Neural cell (in vitro differentiated cells): Measurements from ENCODE around the gene ECI1. TPM values are rescaled to one million over a fixed set of nuclear protein-coding genes. Genes with fewer than 3 reads are reported as not detected.

Experiments used
- H2AFZ ChIP-seq: fragments of 200-600, 300-800 bp; sonication (generic), shearing (Covaris generic); 2 replicates; pipeline ENCODE4 v1.6.0; 2014; ENCODE audit warnings: low read depth, mild to moderate bottlenecking, antibody characterized with exemption, low read length, moderate library complexity
- H3F3A ChIP-seq: fragments of 200-600 bp; shearing (Covaris generic); 2 replicates; pipeline ENCODE4 v1.6.1; 2016; ENCODE audit warnings: mild to moderate bottlenecking, moderate library complexity, mixed read lengths, antibody characterized with exemption, low read length; ENCODE audit not compliant: insufficient read depth, poor library complexity, severe bottlenecking
- H3K27ac ChIP-seq: fragments of 200-600, 300-800 bp; sonication (generic), shearing (Covaris generic); 2 replicates; pipeline ENCODE4 v1.5.1; 2014; ENCODE audit warnings: mild to moderate bottlenecking, low read length, moderate library complexity
- H3K27me3 ChIP-seq: fragments of 300-800, 200-600 bp; sonication (generic), shearing (Covaris generic); 2 replicates; pipeline ENCODE4 v1.6.0; 2014; ENCODE audit warnings: mild to moderate bottlenecking, low read depth, low read length, moderate library complexity; ENCODE audit not compliant: insufficient read depth
- H3K36me3 ChIP-seq: fragments of 300-800, 200-600 bp; sonication (generic), shearing (Covaris generic); 2 replicates; pipeline ENCODE4 v1.5.1; 2014; ENCODE audit warnings: mild to moderate bottlenecking, antibody characterized with exemption, low read length, moderate library complexity; ENCODE audit not compliant: insufficient read depth
- H3K4me2 ChIP-seq: fragments of 300-800, 200-600 bp; sonication (generic), shearing (Covaris generic); 2 replicates; pipeline ENCODE4 v1.6.0; 2014; ENCODE audit warnings: mild to moderate bottlenecking, low read length
- H3K4me3 ChIP-seq: fragments of 300-800, 200-600 bp; sonication (generic), shearing (Covaris generic); 2 replicates; pipeline ENCODE4 v1.5.1; 2014; ENCODE audit warnings: mild to moderate bottlenecking, low read length, moderate library complexity
- H3K79me2 ChIP-seq: fragments of 200-600 bp; shearing (Covaris generic); replicated peaks from 2 replicates; pipeline ENCODE4 v1.6.0; 2014; ENCODE audit warnings: mild to moderate bottlenecking, low read length, moderate library complexity; ENCODE audit not compliant: insufficient read depth
- H3K9ac ChIP-seq: fragments of 300-800, 200-600 bp; sonication (generic), shearing (Covaris generic); 2 replicates; pipeline ENCODE4 v1.6.1; 2016; ENCODE audit warnings: mild to moderate bottlenecking, low read length, mixed read lengths
- H3K9me2 ChIP-seq: fragments of 200-600 bp; shearing (Covaris generic); 2 replicates; pipeline ENCODE4 v1.6.1; 2016; ENCODE audit warnings: mild to moderate bottlenecking, low read length, mixed read lengths; ENCODE audit not compliant: insufficient read depth
- H3K9me3 ChIP-seq: fragments of 200-600, 300-800 bp; sonication (generic), shearing (Covaris generic); 2 replicates; pipeline ENCODE4 v1.6.1; 2016; ENCODE audit warnings: mild to moderate bottlenecking, mixed run types, low read length, moderate library complexity, mixed read lengths
- H4K20me1 ChIP-seq: fragments of 200-600 bp; shearing (Covaris generic); 2 replicates; pipeline ENCODE4 v1.6.1; 2016; ENCODE audit warnings: mild to moderate bottlenecking, mixed run types; ENCODE audit not compliant: insufficient read depth
- EP300 ChIP-seq: fragments of 450-650 bp; conservative IDR thresholded peaks from 2 replicates; pipeline ENCODE4 v1.6.1; 2014; ENCODE audit warnings: antibody characterized with exemption, mild to moderate bottlenecking, moderate library complexity; ENCODE audit not compliant: poor library complexity, severe bottlenecking
- EZH2 ChIP-seq: fragments of 200-600, 300-800 bp; shearing (Covaris generic), sonication (generic); IDR thresholded peaks from 2 replicates; pipeline ENCODE4 v1.6.1; 2014; ENCODE audit warnings: antibody characterized with exemption, low read length, borderline replicate concordance, mild to moderate bottlenecking; ENCODE audit not compliant: insufficient read depth, poor library complexity, severe bottlenecking
- MXI1 ChIP-seq: fragments of 450-650 bp; conservative IDR thresholded peaks from 2 replicates; pipeline ENCODE4 v1.6.1; 2014; ENCODE audit warnings: antibody characterized with exemption, mild to moderate bottlenecking; ENCODE audit not compliant: poor library complexity, severe bottlenecking
- POLR2AphosphoS5 ChIP-seq: IDR thresholded peaks from 2 replicates; pipeline ENCODE4 v1.6.1; 2012
- RAD21 ChIP-seq: fragments of 450-650 bp; conservative IDR thresholded peaks from 2 replicates; pipeline ENCODE4 v1.6.1; 2014; ENCODE audit warnings: antibody characterized with exemption, mild to moderate bottlenecking, moderate library complexity
- REST ChIP-seq: IDR thresholded peaks from 2 replicates; pipeline ENCODE4 v1.6.1; 2012; ENCODE audit warnings: borderline replicate concordance
- SMC3 ChIP-seq: fragments of 450-650 bp; conservative IDR thresholded peaks from 2 replicates; pipeline ENCODE4 v1.6.1; 2014; ENCODE audit warnings: antibody characterized with exemption, mild to moderate bottlenecking, moderate library complexity; ENCODE audit not compliant: poor library complexity
- TAF1 ChIP-seq: IDR thresholded peaks from 2 replicates; pipeline ENCODE4 v1.6.1; 2012; ENCODE audit warnings: low read depth
- polyA plus RNA-seq: library from polyadenylated mRNA; depleted of rRNA; stranded (reverse); fragments of >200 nt; gene quantifications from 2 replicates; pipeline ENCODE4 v1.2.3, GENCODE V29; 2014
- TF ChIP-seq, protein P1 (sequence below): fragments of 450-650 bp; IDR thresholded peaks from 2 replicates; pipeline ENCODE4 v1.5.1; 2014; ENCODE audit warnings: antibody characterized with exemption, mild to moderate bottlenecking, moderate library complexity; ENCODE audit not compliant: poor library complexity, severe bottlenecking

Gene ECI1
- polyA plus RNA-seq, 1 donor from 2014 or later = 35.3 TPM

- Histone ChIP-seq H3K36me3 (no peaks in the 10 kb centered on the region), H3K27me3 (no peaks in the 10 kb centered on the region), H3K9me2 (no peaks in the 10 kb centered on the region), H3K9me3 (no peaks in the 10 kb centered on the region), H3K27ac (no peak overlapping the region), H3K4me3 (no peak overlapping the region), H3F3A (no peaks in the 10 kb centered on the region), H3K4me2 (no peak overlapping the region), H3K79me2 (no peaks in the 10 kb centered on the region), H2AFZ (no peak overlapping the region), H3K9ac (no peak overlapping the region), H4K20me1 (no peaks in the 10 kb centered on the region)
- TF ChIP-seq, protein P1, sequence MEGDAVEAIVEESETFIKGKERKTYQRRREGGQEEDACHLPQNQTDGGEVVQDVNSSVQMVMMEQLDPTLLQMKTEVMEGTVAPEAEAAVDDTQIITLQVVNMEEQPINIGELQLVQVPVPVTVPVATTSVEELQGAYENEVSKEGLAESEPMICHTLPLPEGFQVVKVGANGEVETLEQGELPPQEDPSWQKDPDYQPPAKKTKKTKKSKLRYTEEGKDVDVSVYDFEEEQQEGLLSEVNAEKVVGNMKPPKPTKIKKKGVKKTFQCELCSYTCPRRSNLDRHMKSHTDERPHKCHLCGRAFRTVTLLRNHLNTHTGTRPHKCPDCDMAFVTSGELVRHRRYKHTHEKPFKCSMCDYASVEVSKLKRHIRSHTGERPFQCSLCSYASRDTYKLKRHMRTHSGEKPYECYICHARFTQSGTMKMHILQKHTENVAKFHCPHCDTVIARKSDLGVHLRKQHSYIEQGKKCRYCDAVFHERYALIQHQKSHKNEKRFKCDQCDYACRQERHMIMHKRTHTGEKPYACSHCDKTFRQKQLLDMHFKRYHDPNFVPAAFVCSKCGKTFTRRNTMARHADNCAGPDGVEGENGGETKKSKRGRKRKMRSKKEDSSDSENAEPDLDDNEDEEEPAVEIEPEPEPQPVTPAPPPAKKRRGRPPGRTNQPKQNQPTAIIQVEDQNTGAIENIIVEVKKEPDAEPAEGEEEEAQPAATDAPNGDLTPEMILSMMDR = no peak
- no peak for TF ChIP-seq REST
- TF ChIP-seq RAD21 = no peak
- no peak for TF ChIP-seq EZH2
- TF ChIP-seq MXI1 = no peak
- no peak for TF ChIP-seq POLR2AphosphoS5
- no peak for TF ChIP-seq TAF1
- no peak for TF ChIP-seq SMC3
- no peak for TF ChIP-seq EP300
These were observed 24.3 kb upstream of the ECI1 start for GRCh38 chr16:2275476-2276367.

DNA sequence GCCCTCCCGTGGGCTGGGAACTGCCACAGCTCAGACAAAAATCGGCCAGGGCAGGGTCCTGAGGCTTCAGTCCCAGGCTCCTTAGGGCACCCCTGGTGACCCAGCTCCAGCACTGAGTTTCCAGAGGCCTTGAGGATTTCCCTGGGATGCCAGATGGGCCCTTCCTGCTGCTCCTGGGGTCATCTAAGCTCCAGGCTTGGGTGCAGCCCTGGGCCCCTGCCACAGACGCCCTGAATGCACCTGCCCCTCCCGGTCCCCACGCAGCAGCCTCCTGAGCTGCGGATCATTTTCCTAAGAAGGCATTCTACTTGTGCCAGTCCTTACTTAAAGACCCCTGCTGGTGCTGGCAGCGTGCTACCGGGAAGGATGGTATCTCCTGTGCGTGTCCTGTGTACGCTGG lies 22.5 kb upstream of the ECI1 start:
- Histone ChIP-seq H3K79me2 (no peaks in the 10 kb centered on the region), H3K27me3 (no peaks in the 10 kb centered on the region), H3K9me2 (no peaks in the 10 kb centered on the region), H3K9ac (no peak overlapping the region), H3K4me2 (no peak overlapping the region), H3K4me3 (no peak overlapping the region), H3K9me3 (no peaks in the 10 kb centered on the region), H3K27ac (no peak overlapping the region), H2AFZ (no peak overlapping the region), H3F3A (no peaks in the 10 kb centered on the region), H3K36me3 (no peaks in the 10 kb centered on the region), H4K20me1 (no peaks in the 10 kb centered on the region)
- TF ChIP-seq, protein P1 = no peak
- TF ChIP-seq MXI1 = no peak
- TF ChIP-seq EP300 = no peak
- no peak for TF ChIP-seq REST
- no peak for TF ChIP-seq POLR2AphosphoS5
- TF ChIP-seq RAD21 = no peak
- no peak for TF ChIP-seq EZH2
- no peak for TF ChIP-seq SMC3
- no peak for TF ChIP-seq TAF1
